SU-DHL-6 (cell line): ENCODE data around the gene CRELD1.

Source experiments
- H2AFZ ChIP-seq: fragments of 200-600 bp; sonication (generic); 2 replicates; pipeline ENCODE4 v1.6.1; 2014; ENCODE audit warnings: low read depth, mild to moderate bottlenecking, moderate library complexity, mixed read lengths, antibody characterized with exemption, low read length; ENCODE audit not compliant: severe bottlenecking
- H3F3A ChIP-seq: fragments of 200-600 bp; shearing (Covaris generic); 2 replicates; pipeline ENCODE4 v1.6.0; 2016; ENCODE audit warnings: antibody characterized with exemption, mild to moderate bottlenecking; ENCODE audit not compliant: insufficient read depth
- H3K27ac ChIP-seq: fragments of 200-600 bp; sonication (generic); 2 replicates; pipeline ENCODE4 v1.5.1; 2016; ENCODE audit warnings: low read depth, mild to moderate bottlenecking, low read length, moderate library complexity, mixed read lengths
- H3K27me3 ChIP-seq: fragments of 200-600 bp; sonication (generic), shearing (Covaris generic); 2 replicates; pipeline ENCODE4 v1.6.0; 2014; ENCODE audit warnings: mild to moderate bottlenecking, low read length
- H3K36me3 ChIP-seq: fragments of 200-600 bp; sonication (generic); 2 replicates; pipeline ENCODE4 v1.6.1; 2014; ENCODE audit warnings: mild to moderate bottlenecking, low read length, mixed read lengths
- H3K4me2 ChIP-seq: fragments of 300-600, 200-600 bp; shearing (Covaris generic), sonication (generic); 2 replicates; pipeline ENCODE4 v1.6.0; 2014; ENCODE audit warnings: low read length, low read depth, mild to moderate bottlenecking; ENCODE audit not compliant: poor library complexity, severe bottlenecking
- H3K4me3 ChIP-seq: fragments of 200-600 bp; sonication (generic); 2 replicates; pipeline ENCODE4 v1.5.1; 2014; ENCODE audit warnings: antibody characterized with exemption, low read length, mild to moderate bottlenecking, mixed read lengths; ENCODE audit not compliant: insufficient read depth, poor library complexity, severe bottlenecking
- H3K79me2 ChIP-seq: fragments of 200-600 bp; sonication (generic); 2 replicates; pipeline ENCODE4 v1.6.1; 2014; ENCODE audit warnings: mild to moderate bottlenecking, low read length, moderate library complexity; ENCODE audit not compliant: insufficient read depth
- H3K9ac ChIP-seq: fragments of 200-600 bp; sonication (generic); 2 replicates; pipeline ENCODE4 v1.7.0; 2014; ENCODE audit warnings: mild to moderate bottlenecking, low read length
- H3K9me2 ChIP-seq: fragments of 200-600 bp; sonication (generic); replicated peaks from 2 replicates; pipeline ENCODE4 v1.6.1; 2014; ENCODE audit warnings: low read length; ENCODE audit not compliant: insufficient read depth
- H3K9me3 ChIP-seq: fragments of 200-600 bp; sonication (generic); 2 replicates; pipeline ENCODE4 v1.6.1; 2014; ENCODE audit warnings: low read length, mixed read lengths; ENCODE audit not compliant: insufficient read depth
- H4K20me1 ChIP-seq: fragments of 200-600 bp; sonication (generic); 2 replicates; pipeline ENCODE4 v1.6.1; 2014; ENCODE audit warnings: low read depth, mild to moderate bottlenecking, antibody characterized with exemption, low read length, moderate library complexity, mixed read lengths
- CTCF ChIP-seq: fragments of 200-600 bp; sonication (generic); IDR thresholded peaks from one replicate; pipeline ENCODE4 v1.5.1; 2017; ENCODE audit warnings: antibody characterized with exemption, mild to moderate bottlenecking, low read length, moderate library complexity; ENCODE audit not compliant: insufficient read depth, poor library complexity, severe bottlenecking
- EZH2phosphoT487 ChIP-seq: fragments of 200-600 bp; sonication (generic), shearing (Covaris generic); conservative IDR thresholded peaks from 2 replicates; pipeline ENCODE4 v1.6.1; 2018; ENCODE audit warnings: mild to moderate bottlenecking, antibody characterized with exemption, low read length, moderate library complexity, mixed read lengths

CRELD1 gene

GRCh38 chr3:9948586-9948985 is 15.0 kb downstream of the CRELD1 start:
- TF ChIP-seq EZH2phosphoT487 (no peak), CTCF (no peak)

GRCh38 chr3:9949115-9949514 is 15.5 kb downstream of the CRELD1 start:
- no peak for TF ChIP-seq EZH2phosphoT487
- no peak for TF ChIP-seq CTCF
- no peaks in the 10 kb centered on the region for H3K9me3 ChIP-seq
- H3K36me3 ChIP-seq: no peaks in the 10 kb centered on the region
- no peak overlapping the region for H2AFZ ChIP-seq
- H3K4me2 ChIP-seq: no peak overlapping the region
- H3K9ac ChIP-seq: no peak overlapping the region
- H3F3A ChIP-seq: no peaks in the 10 kb centered on the region
- H3K9me2 ChIP-seq: no peaks in the 10 kb centered on the region
- H3K27me3 ChIP-seq: no peaks in the 10 kb centered on the region
- no peaks in the 10 kb centered on the region for H3K79me2 ChIP-seq
- no peak overlapping the region for H3K4me3 ChIP-seq
- no peaks in the 10 kb centered on the region for H4K20me1 ChIP-seq
- H3K27ac ChIP-seq: no peak overlapping the region

More at GRCh38 chr3:9948586-9948985, 15.0 kb downstream of the CRELD1 start:
- Histone ChIP-seq H3K27ac (no peak overlapping the region), H3K9me2 (no peaks in the 10 kb centered on the region), H4K20me1 (no peaks in the 10 kb centered on the region), H3K27me3 (no peaks in the 10 kb centered on the region), H3K36me3 (no peaks in the 10 kb centered on the region), H3K79me2 (no peaks in the 10 kb centered on the region), H2AFZ (no peak overlapping the region), H3K9ac (no peak overlapping the region), H3K4me2 (no peak overlapping the region), H3K9me3 (no peaks in the 10 kb centered on the region), H3K4me3 (no peak overlapping the region), H3F3A (no peaks in the 10 kb centered on the region)

GRCh38 chr3:9949626-9950025 is 16.0 kb downstream of the CRELD1 start:
- Histone ChIP-seq H3K9ac (no peak overlapping the region), H3K9me3 (no peaks in the 10 kb centered on the region), H3K27ac (no peak overlapping the region), H3K36me3 (no peaks in the 10 kb centered on the region), H2AFZ (no peak overlapping the region), H3K4me2 (no peak overlapping the region), H3K9me2 (no peaks in the 10 kb centered on the region), H3F3A (no peaks in the 10 kb centered on the region), H3K27me3 (no peaks in the 10 kb centered on the region), H3K4me3 (no peak overlapping the region), H4K20me1 (no peaks in the 10 kb centered on the region), H3K79me2 (no peaks in the 10 kb centered on the region)
- TF ChIP-seq CTCF (no peak), EZH2phosphoT487 (no peak)

- peak overlapping the region; percentile 62 for H3K9ac ChIP-seq
- no peak for TF ChIP-seq CTCF
- no peak for TF ChIP-seq EZH2phosphoT487
- H2AFZ ChIP-seq: peak overlapping the region; percentile 81
- no peaks in the 10 kb centered on the region for H3F3A ChIP-seq
- no peaks in the 10 kb centered on the region for H3K79me2 ChIP-seq
- H3K27ac ChIP-seq: no peak overlapping the region
- no peaks in the 10 kb centered on the region for H3K36me3 ChIP-seq
- peak overlapping the region; percentile 60 for H3K4me3 ChIP-seq
- no peaks in the 10 kb centered on the region for H4K20me1 ChIP-seq
- H3K4me2 ChIP-seq: peak overlapping the region; percentile 65
- no peaks in the 10 kb centered on the region for H3K27me3 ChIP-seq
- H3K9me2 ChIP-seq: no peaks in the 10 kb centered on the region
- H3K9me3 ChIP-seq: no peaks in the 10 kb centered on the region
These were observed 17.5 kb downstream of the CRELD1 start for GRCh38 chr3:9951126-9951525.
